ENCODE data around the gene TMEM235.

The TMEM235 gene

GRCh38 chr17:78273813-78274212, 42.4 kb downstream of the TMEM235 start:
- no peak for DNase-seq

GRCh38 chr17:78275355-78275754, 43.9 kb downstream of the TMEM235 start:
- DNase-seq = no peak

- no peak for DNase-seq
Measured at GRCh38 chr17:78276098-78276887, 44.9 kb downstream of the TMEM235 start.

- no peak for DNase-seq
Measured at GRCh38 chr17:78278139-78278741, 46.8 kb downstream of the TMEM235 start.

GRCh38 chr17:78279360-78279990, 48.0 kb downstream of the TMEM235 start:
- DNase-seq = no peak

GRCh38 chr17:78281249-78281845, 49.9 kb downstream of the TMEM235 start:
- no peak for DNase-seq

GRCh38 chr17:78284146-78284545, 52.7 kb downstream of the TMEM235 start:
- no peak for DNase-seq

- DNase-seq = no peak
Measured at GRCh38 chr17:78289004-78289403, 57.6 kb downstream of the TMEM235 start.

- DNase-seq = no peak
Measured at GRCh38 chr17:78289802-78290363, 58.5 kb downstream of the TMEM235 start.

Measured in activated gamma-delta T cell (primary cell).